ENCODE results near the gene CYBRD1.
"Not testable (repeated sequence)": the region's sequence is repeated elsewhere in the genome, so short reads cannot be mapped to it uniquely, and the experiment has no call there.

CYBRD1 gene

GRCh38 chr2:171487803-171488259, 34.4 kb upstream of the CYBRD1 start:
- Histone ChIP-seq H3K27me3 (replicated peaks; ENCODE audit: control insufficient read depth, insufficient read depth, low read length, poor library complexity, severe bottlenecking) (no peaks in the 10 kb centered on the region), H3K9me3 (ENCODE audit: control insufficient read depth, low read length) (no peaks in the 10 kb centered on the region), H3K4me1 (ENCODE audit: control insufficient read depth, insufficient read depth, low read length, poor library complexity, severe bottlenecking) (no peaks in the 10 kb centered on the region), H3K4me3 (ENCODE audit: insufficient read depth, low read depth, low read length, poor library complexity, severe bottlenecking) (no peak overlapping the region), H3K36me3 (ENCODE audit: control insufficient read depth, insufficient read depth, low read length) (peaks cover 3% of the 10 kb centered on the region), H3K27ac (ENCODE audit: insufficient read depth, low read length, poor library complexity, severe bottlenecking) (no peak overlapping the region)
- DNase-seq: no peak

GRCh38 chr2:171490577-171490976, 31.7 kb upstream of the CYBRD1 start:
- Histone ChIP-seq H3K4me1 (ENCODE audit: control insufficient read depth, insufficient read depth, low read length, poor library complexity, severe bottlenecking) (no peaks in the 10 kb centered on the region), H3K4me3 (ENCODE audit: insufficient read depth, low read depth, low read length, poor library complexity, severe bottlenecking) (no peak overlapping the region), H3K27me3 (replicated peaks; ENCODE audit: control insufficient read depth, insufficient read depth, low read length, poor library complexity, severe bottlenecking) (no peaks in the 10 kb centered on the region), H3K27ac (ENCODE audit: insufficient read depth, low read length, poor library complexity, severe bottlenecking) (no peak overlapping the region), H3K9me3 (ENCODE audit: control insufficient read depth, low read length) (no peaks in the 10 kb centered on the region), H3K36me3 (ENCODE audit: control insufficient read depth, insufficient read depth, low read length) (no peaks in the 10 kb centered on the region)
- no peak for DNase-seq

DNA sequence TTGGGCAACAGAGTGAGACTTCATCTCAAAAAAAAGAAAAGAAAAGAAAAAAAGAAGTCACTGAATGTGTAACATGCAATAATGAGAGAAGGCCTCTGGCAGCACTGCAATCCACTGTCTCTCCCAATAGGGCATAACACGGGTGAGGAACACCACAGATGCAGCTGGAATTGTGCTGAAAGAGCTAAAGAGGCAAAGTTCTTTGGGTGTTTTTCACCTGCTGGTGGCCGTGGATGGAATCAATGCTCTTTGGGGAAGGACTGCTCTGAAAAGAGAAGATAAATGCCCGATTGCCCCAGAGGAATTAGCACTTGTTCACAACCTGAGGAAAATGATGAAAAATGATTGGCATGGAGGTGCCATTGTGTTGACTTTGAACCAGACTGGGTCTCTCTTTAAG, 31.0 kb upstream of the CYBRD1 start:
- no peak for DNase-seq
- no peaks in the 10 kb centered on the region for H3K36me3 ChIP-seq (ENCODE audit: control insufficient read depth, insufficient read depth, low read length)
- H3K4me1 ChIP-seq (ENCODE audit: control insufficient read depth, insufficient read depth, low read length, poor library complexity, severe bottlenecking): no peaks in the 10 kb centered on the region
- no peaks in the 10 kb centered on the region for H3K27me3 ChIP-seq (replicated peaks; ENCODE audit: control insufficient read depth, insufficient read depth, low read length, poor library complexity, severe bottlenecking)
- H3K27ac ChIP-seq (ENCODE audit: insufficient read depth, low read length, poor library complexity, severe bottlenecking): no peak overlapping the region
- H3K9me3 ChIP-seq (ENCODE audit: control insufficient read depth, low read length): no peaks in the 10 kb centered on the region
- no peak overlapping the region for H3K4me3 ChIP-seq (ENCODE audit: insufficient read depth, low read depth, low read length, poor library complexity, severe bottlenecking)

- Histone ChIP-seq H3K4me1 (ENCODE audit: control insufficient read depth, insufficient read depth, low read length, poor library complexity, severe bottlenecking) (no peaks in the 10 kb centered on the region), H3K27me3 (replicated peaks; ENCODE audit: control insufficient read depth, insufficient read depth, low read length, poor library complexity, severe bottlenecking) (no peaks in the 10 kb centered on the region), H3K9me3 (ENCODE audit: control insufficient read depth, low read length) (no peaks in the 10 kb centered on the region), H3K4me3 (ENCODE audit: insufficient read depth, low read depth, low read length, poor library complexity, severe bottlenecking) (no peak overlapping the region), H3K27ac (ENCODE audit: insufficient read depth, low read length, poor library complexity, severe bottlenecking) (no peak overlapping the region), H3K36me3 (ENCODE audit: control insufficient read depth, insufficient read depth, low read length) (no peaks in the 10 kb centered on the region)
- DNase-seq: no peak
Measured at GRCh38 chr2:171492664-171493063, 29.6 kb upstream of the CYBRD1 start.

DNA sequence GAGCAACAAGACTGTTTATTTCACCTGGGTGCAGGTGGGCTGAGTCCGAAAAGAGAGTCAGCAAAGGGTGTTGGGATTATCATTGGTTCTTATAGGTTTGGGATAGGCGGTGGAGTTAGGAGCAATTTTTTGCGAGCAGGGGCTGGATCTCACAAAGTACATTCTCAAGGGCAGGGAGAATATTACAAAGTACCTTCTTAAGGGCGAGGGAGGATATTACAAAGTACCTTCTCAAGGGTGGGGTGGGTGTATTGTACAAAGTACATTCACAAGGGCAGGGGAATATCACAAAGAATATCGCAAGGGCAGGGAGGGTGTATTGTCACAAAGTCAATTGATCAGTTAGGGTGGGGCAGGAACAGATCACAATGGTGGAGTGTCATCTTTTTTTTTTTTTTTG, 24.6 kb upstream of the CYBRD1 start:
- not testable (repeated sequence) for H3K36me3 ChIP-seq (ENCODE audit: control insufficient read depth, insufficient read depth, low read length); H3K4me3 ChIP-seq (ENCODE audit: insufficient read depth, low read depth, low read length, poor library complexity, severe bottlenecking); DNase-seq; H3K4me1 ChIP-seq (ENCODE audit: control insufficient read depth, insufficient read depth, low read length, poor library complexity, severe bottlenecking); H3K9me3 ChIP-seq (ENCODE audit: control insufficient read depth, low read length); H3K27ac ChIP-seq (ENCODE audit: insufficient read depth, low read length, poor library complexity, severe bottlenecking); H3K27me3 ChIP-seq (replicated peaks; ENCODE audit: control insufficient read depth, insufficient read depth, low read length, poor library complexity, severe bottlenecking)

- no peaks in the 10 kb centered on the region for H3K4me1 ChIP-seq (ENCODE audit: control insufficient read depth, insufficient read depth, low read length, poor library complexity, severe bottlenecking)
- H3K27me3 ChIP-seq (replicated peaks; ENCODE audit: control insufficient read depth, insufficient read depth, low read length, poor library complexity, severe bottlenecking): no peaks in the 10 kb centered on the region
- H3K4me3 ChIP-seq (ENCODE audit: insufficient read depth, low read depth, low read length, poor library complexity, severe bottlenecking): no peak overlapping the region
- no peaks in the 10 kb centered on the region for H3K9me3 ChIP-seq (ENCODE audit: control insufficient read depth, low read length)
- no peak overlapping the region for H3K27ac ChIP-seq (ENCODE audit: insufficient read depth, low read length, poor library complexity, severe bottlenecking)
- no peaks in the 10 kb centered on the region for H3K36me3 ChIP-seq (ENCODE audit: control insufficient read depth, insufficient read depth, low read length)
- no peak for DNase-seq
Measured at GRCh38 chr2:171505374-171505773, 16.9 kb upstream of the CYBRD1 start.

DNA sequence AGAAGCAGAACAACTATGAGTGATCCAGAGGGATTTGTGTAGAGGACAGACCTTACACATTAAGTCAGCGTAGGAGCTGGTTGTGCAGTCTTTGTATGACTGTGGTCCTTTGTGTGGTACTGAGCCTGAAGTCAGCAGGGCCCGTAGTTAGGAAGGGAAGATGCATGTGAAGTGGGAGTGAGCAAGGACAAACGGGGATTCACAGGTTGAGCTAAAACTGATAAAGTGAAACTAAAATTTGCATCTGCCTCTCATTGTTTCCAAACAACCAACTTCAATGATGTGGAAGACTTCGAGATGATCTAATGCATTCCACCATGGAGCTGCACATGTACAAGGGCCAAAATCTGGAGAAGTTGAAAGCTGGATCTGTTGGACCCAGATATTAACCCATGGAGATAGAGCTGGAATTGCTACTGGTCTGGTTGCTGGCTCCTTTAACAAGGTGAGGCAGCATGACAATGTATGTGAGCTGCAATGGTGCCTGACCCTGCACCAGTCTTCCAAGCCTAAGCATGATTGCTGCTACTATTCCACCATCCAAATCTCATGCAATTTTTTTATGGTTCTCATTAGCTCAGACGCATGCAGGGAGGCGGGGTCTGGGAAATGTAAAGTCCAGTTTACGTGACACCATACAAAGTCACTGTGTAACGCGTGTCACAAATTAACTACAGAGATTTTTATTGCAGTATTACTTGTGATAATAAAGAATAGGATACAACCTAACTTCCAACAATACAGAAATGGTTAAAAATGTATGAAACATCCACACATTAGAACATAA, 12.1 kb upstream of the CYBRD1 start:
- no peaks in the 10 kb centered on the region for H3K4me1 ChIP-seq (ENCODE audit: control insufficient read depth, insufficient read depth, low read length, poor library complexity, severe bottlenecking)
- no peaks in the 10 kb centered on the region for H3K36me3 ChIP-seq (ENCODE audit: control insufficient read depth, insufficient read depth, low read length)
- no peaks in the 10 kb centered on the region for H3K27me3 ChIP-seq (replicated peaks; ENCODE audit: control insufficient read depth, insufficient read depth, low read length, poor library complexity, severe bottlenecking)
- no peak overlapping the region for H3K27ac ChIP-seq (ENCODE audit: insufficient read depth, low read length, poor library complexity, severe bottlenecking)
- DNase-seq: no peak
- H3K4me3 ChIP-seq (ENCODE audit: insufficient read depth, low read depth, low read length, poor library complexity, severe bottlenecking): no peak overlapping the region
- no peaks in the 10 kb centered on the region for H3K9me3 ChIP-seq (ENCODE audit: control insufficient read depth, low read length)

DNA sequence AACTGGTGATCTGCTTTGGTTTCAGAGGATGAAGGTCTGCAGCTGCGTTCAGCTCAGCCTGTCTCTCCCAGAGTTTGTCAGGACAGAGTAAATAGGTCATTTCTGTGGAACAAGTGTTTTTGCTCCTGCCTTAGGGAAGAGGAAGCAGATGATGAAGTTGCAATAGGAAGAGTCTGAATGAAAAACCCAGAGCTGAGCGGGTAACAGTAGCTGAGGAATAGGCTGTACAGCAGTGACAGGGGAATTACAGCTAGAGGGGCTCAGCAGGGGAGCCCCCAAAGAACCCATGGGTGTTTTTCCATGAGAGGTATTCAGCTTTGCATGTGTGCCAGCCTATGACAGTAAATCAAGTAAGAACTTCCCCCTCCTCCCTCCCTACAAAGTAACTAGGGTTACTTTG, 10.3 kb upstream of the CYBRD1 start:
- no peaks in the 10 kb centered on the region for H3K9me3 ChIP-seq (ENCODE audit: control insufficient read depth, low read length)
- no peaks in the 10 kb centered on the region for H3K4me1 ChIP-seq (ENCODE audit: control insufficient read depth, insufficient read depth, low read length, poor library complexity, severe bottlenecking)
- H3K36me3 ChIP-seq (ENCODE audit: control insufficient read depth, insufficient read depth, low read length): no peaks in the 10 kb centered on the region
- H3K4me3 ChIP-seq (ENCODE audit: insufficient read depth, low read depth, low read length, poor library complexity, severe bottlenecking): no peak overlapping the region
- H3K27me3 ChIP-seq (replicated peaks; ENCODE audit: control insufficient read depth, insufficient read depth, low read length, poor library complexity, severe bottlenecking): no peaks in the 10 kb centered on the region
- no peak overlapping the region for H3K27ac ChIP-seq (ENCODE audit: insufficient read depth, low read length, poor library complexity, severe bottlenecking)
- DNase-seq: no peak

GRCh38 chr2:171512683-171513195, 9.5 kb upstream of the CYBRD1 start:
- Histone ChIP-seq H3K27me3 (replicated peaks; ENCODE audit: control insufficient read depth, insufficient read depth, low read length, poor library complexity, severe bottlenecking) (no peaks in the 10 kb centered on the region), H3K27ac (ENCODE audit: insufficient read depth, low read length, poor library complexity, severe bottlenecking) (no peak overlapping the region), H3K9me3 (ENCODE audit: control insufficient read depth, low read length) (no peaks in the 10 kb centered on the region), H3K4me1 (ENCODE audit: control insufficient read depth, insufficient read depth, low read length, poor library complexity, severe bottlenecking) (no peaks in the 10 kb centered on the region), H3K4me3 (ENCODE audit: insufficient read depth, low read depth, low read length, poor library complexity, severe bottlenecking) (no peak overlapping the region), H3K36me3 (ENCODE audit: control insufficient read depth, insufficient read depth, low read length) (no peaks in the 10 kb centered on the region)
- no peak for DNase-seq

- H3K4me3 ChIP-seq (ENCODE audit: insufficient read depth, low read depth, low read length, poor library complexity, severe bottlenecking): no peak overlapping the region
- H3K4me1 ChIP-seq (ENCODE audit: control insufficient read depth, insufficient read depth, low read length, poor library complexity, severe bottlenecking): no peaks in the 10 kb centered on the region
- no peaks in the 10 kb centered on the region for H3K36me3 ChIP-seq (ENCODE audit: control insufficient read depth, insufficient read depth, low read length)
- no peak overlapping the region for H3K27ac ChIP-seq (ENCODE audit: insufficient read depth, low read length, poor library complexity, severe bottlenecking)
- H3K9me3 ChIP-seq (ENCODE audit: control insufficient read depth, low read length): no peaks in the 10 kb centered on the region
- no peaks in the 10 kb centered on the region for H3K27me3 ChIP-seq (replicated peaks; ENCODE audit: control insufficient read depth, insufficient read depth, low read length, poor library complexity, severe bottlenecking)
- no peak for DNase-seq
Measured at GRCh38 chr2:171513719-171514160, 8.5 kb upstream of the CYBRD1 start.

Measured in effector memory CD4-positive, alpha-beta T cell (primary cell).